Smooth muscle cell (in vitro differentiated cells): ENCODE data around the gene CST3. TPM values are rescaled to one million over a fixed set of nuclear protein-coding genes. Genes with fewer than 3 reads are reported as not detected.

Experiments used
- DNase-seq: peaks from one replicate; lab custom pipeline; 2025; ENCODE audit not compliant: unreplicated experiment; lab: John Stamatoyannopoulos, UW
- H2AFZ ChIP-seq: fragments of 200-600 bp; sonication (generic); 2 replicates; pipeline ENCODE4 v1.6.0; 2016; ENCODE audit warnings: antibody characterized with exemption, low read depth, mild to moderate bottlenecking
- H3F3A ChIP-seq: fragments of 200-600 bp; sonication (generic); 2 replicates; pipeline ENCODE4 v1.6.0; 2017; ENCODE audit warnings: antibody characterized with exemption, low read depth
- H3K27ac ChIP-seq: fragments of 200-600 bp; sonication (generic); 2 replicates; pipeline ENCODE4 v1.5.1; 2016; ENCODE audit warnings: low read depth, mild to moderate bottlenecking
- H3K27me3 ChIP-seq: fragments of 200-600 bp; sonication (generic); 2 replicates; pipeline ENCODE4 v1.6.1; 2016; ENCODE audit warnings: low read depth, mild to moderate bottlenecking
- H3K36me3 ChIP-seq: fragments of 200-600 bp; sonication (generic); 2 replicates; pipeline ENCODE4 v1.5.1; 2016; ENCODE audit warnings: low read depth
- H3K4me1 ChIP-seq: fragments of 200-600 bp; sonication (generic); 2 replicates; pipeline ENCODE4 v1.5.1; 2016; ENCODE audit warnings: low read depth
- H3K4me2 ChIP-seq: fragments of 200-600 bp; sonication (generic); 2 replicates; pipeline ENCODE4 v1.6.0; 2016; ENCODE audit warnings: mild to moderate bottlenecking
- H3K4me3 ChIP-seq: fragments of 200-600 bp; sonication (generic); 2 replicates; pipeline ENCODE4 v1.5.1; 2016; ENCODE audit warnings: mild to moderate bottlenecking
- H3K79me2 ChIP-seq: fragments of 200-600 bp; sonication (generic); 2 replicates; pipeline ENCODE4 v1.6.0; 2016; ENCODE audit warnings: low read depth, mild to moderate bottlenecking
- H3K9ac ChIP-seq: fragments of 200-600 bp; sonication (generic); 2 replicates; pipeline ENCODE4 v1.6.0; 2016; ENCODE audit warnings: low read depth
- H3K9me3 ChIP-seq: fragments of 200-600 bp; sonication (generic); replicated peaks from 2 replicates; pipeline ENCODE4 v1.5.1; 2016; ENCODE audit warnings: low read depth
- H4K20me1 ChIP-seq: fragments of 200-600 bp; sonication (generic); 2 replicates; pipeline ENCODE4 v1.6.0; 2016; ENCODE audit warnings: low read depth
- CTCF ChIP-seq: fragments of 200-600 bp; sonication (generic); IDR thresholded peaks from 2 replicates; pipeline ENCODE4 v1.5.1; 2017; ENCODE audit warnings: borderline replicate concordance, mild to moderate bottlenecking, antibody characterized with exemption; ENCODE audit not compliant: insufficient read depth, poor library complexity, severe bottlenecking
- whole genome bisulfite sequencing: methylation state at CpG from one replicate; pipeline ENCODE4 v1.1.7; 2016; ENCODE audit warnings: low lambda C conversion rate; 5-methylcytosine and 5-hydroxymethylcytosine counted together
- polyA plus RNA-seq: library from polyadenylated mRNA; unstranded; fragments of >200 nt; fragmentation: Nextera tagmentation; extraction: Ambion mirVana; gene quantifications from 2 replicates; pipeline ENCODE4 v1.2.1, GENCODE V29; 2016
- total RNA-seq: library from RNA; depleted of rRNA; stranded (reverse); fragments of >200 nt; gene quantifications from 2 replicates; pipeline ENCODE4 v1.2.3, GENCODE V29; 2014

Gene CST3
- total and polyA plus RNA-seq, 2 experiments from 2014 or later: 170 to 338 TPM

GRCh38 chr20:23663180-23663579, 25.4 kb upstream of the CST3 start:
- WGBS: 93% methylated on average over 6 of the region's 6 CpGs
- Histone ChIP-seq H4K20me1 (no peaks in the 10 kb centered on the region), H3K4me3 (no peak overlapping the region), H3K27me3 (no peaks in the 10 kb centered on the region), H3K4me2 (no peak overlapping the region), H3K36me3 (no peaks in the 10 kb centered on the region), H3K27ac (no peak overlapping the region), H3K9me3 (no peaks in the 10 kb centered on the region), H3K4me1 (no peaks in the 10 kb centered on the region), H3F3A (no peaks in the 10 kb centered on the region), H3K9ac (no peak overlapping the region), H3K79me2 (no peaks in the 10 kb centered on the region), H2AFZ (no peak overlapping the region)
- no peak for DNase-seq
- TF ChIP-seq CTCF: no peak

- H3K27ac ChIP-seq: no peak overlapping the region
- H3K9ac ChIP-seq: no peak overlapping the region
- DNase-seq: no peak
- H3K36me3 ChIP-seq: no peaks in the 10 kb centered on the region
- H3K9me3 ChIP-seq: no peaks in the 10 kb centered on the region
- H3F3A ChIP-seq: no peaks in the 10 kb centered on the region
- no peaks in the 10 kb centered on the region for H3K79me2 ChIP-seq
- H3K4me3 ChIP-seq: no peak overlapping the region
- TF ChIP-seq CTCF: no peak
- WGBS: 92% methylated on average over 9 of the region's 9 CpGs
- H3K4me2 ChIP-seq: no peak overlapping the region
- no peaks in the 10 kb centered on the region for H4K20me1 ChIP-seq
- no peak overlapping the region for H2AFZ ChIP-seq
- no peaks in the 10 kb centered on the region for H3K4me1 ChIP-seq
- no peaks in the 10 kb centered on the region for H3K27me3 ChIP-seq
Observed at GRCh38 chr20:23662276-23662870, 24.6 kb upstream of the CST3 start.

GRCh38 chr20:23661002-23661429, 23.3 kb upstream of the CST3 start:
- Histone ChIP-seq H3K4me2 (no peak overlapping the region), H4K20me1 (no peaks in the 10 kb centered on the region), H3K27me3 (no peaks in the 10 kb centered on the region), H3K27ac (no peak overlapping the region), H3F3A (no peaks in the 10 kb centered on the region), H3K9ac (no peak overlapping the region), H3K4me3 (no peak overlapping the region), H3K4me1 (no peaks in the 10 kb centered on the region), H3K79me2 (no peaks in the 10 kb centered on the region), H3K36me3 (no peaks in the 10 kb centered on the region), H2AFZ (no peak overlapping the region), H3K9me3 (no peaks in the 10 kb centered on the region)
- TF ChIP-seq CTCF: no peak
- 86% methylated on average over 6 of the region's 6 CpGs for WGBS
- DNase-seq: no peak
